Left lung (tissue), 10 donors: ENCODE results near the gene SERPIND1. TPM values are rescaled to one million over a fixed set of nuclear protein-coding genes. Genes with fewer than 3 reads are reported as not detected.

Experiments used
- ATAC-seq: fragments of 200-7000 bp; cut with Tn5 transposase; one replicate; pipeline ENCODE4 v1.9.1; 2020; ENCODE audit warnings: moderate library complexity
- DNase-seq, 4 donors: peaks; one replicate each; pipeline ENCODE4 v3.0.0-alpha.2; 2013 to 2020
- H3K27ac ChIP-seq, 2 donors: fragments of 200-600 bp; sonication (generic) in 1 of 2; one replicate each; pipeline versions ENCODE4 v1.5.0 to v1.8.0; 2020 to 2021
- H3K27me3 ChIP-seq, 2 donors: fragments of 200-600 bp; sonication (generic) in 1 of 2; one replicate each; pipeline versions ENCODE4 v1.5.0 to v1.8.0; 2020 to 2021
- H3K36me3 ChIP-seq, 2 donors: fragments of 200-600 bp; sonication (generic) in 1 of 2; one replicate each; pipeline versions ENCODE4 v1.5.0 to v1.8.0; 2020 to 2021
- H3K4me1 ChIP-seq, 2 donors: fragments of 200-600 bp; one replicate each; pipeline ENCODE4 v1.8.0; 2021
- H3K4me3 ChIP-seq, 2 donors: fragments of 200-600 bp; sonication (generic) in 1 of 2; one replicate each; pipeline versions ENCODE4 v1.5.0 to v1.8.0; 2020 to 2021; ENCODE audit warnings: mild to moderate bottlenecking in 1 of 2
- H3K9me3 ChIP-seq, 2 donors: fragments of 200-600 bp; sonication (generic) in 1 of 2; one replicate each; pipeline versions ENCODE4 v1.5.0 to v1.8.0; 2020 to 2021
- intact Hi-C, 2 donors: fragments of 100-400 bp; cut with DNase I; formaldehyde crosslinking; loops; one replicate each; pipeline versions ENCODE4 v1.11.2 to v1.14.2; 2022
- polyA plus RNA-seq, 6 donors: library from polyadenylated mRNA; unstranded; fragments of 120-200 nt; gene quantifications; one replicate each; pipeline ENCODE4 v1.2.1, GENCODE V29; 2013; ENCODE audit not compliant: insufficient read length in 6 of 6
- total RNA-seq, 2 donors: library from RNA; stranded (reverse); fragmentation: NEBNext Ultra II Directional; extraction: Animal tissue kit (Norgen Biotek cat#: 25700); gene quantifications; one replicate each; pipeline ENCODE4 v1.2.1, GENCODE V29; 2021
- TF ChIP-seq, protein P1 (sequence below), 2 donors: fragments of 200-600 bp; sonication (generic) in 1 of 2; IDR thresholded peaks; one replicate each; pipeline versions ENCODE4 v1.5.0 to v1.8.0; 2021; ENCODE audit warnings: antibody characterized with exemption in 2 of 2
- donor health status: DM: no; HTN: yes; CAD: no.
- donor health status: DM: no; HTN: no; CAD: no.

Gene SERPIND1
- total and polyA plus RNA-seq, 8 donors = 0.13 to 3.5 (median 0.40) TPM; not detected in 1

DNA sequence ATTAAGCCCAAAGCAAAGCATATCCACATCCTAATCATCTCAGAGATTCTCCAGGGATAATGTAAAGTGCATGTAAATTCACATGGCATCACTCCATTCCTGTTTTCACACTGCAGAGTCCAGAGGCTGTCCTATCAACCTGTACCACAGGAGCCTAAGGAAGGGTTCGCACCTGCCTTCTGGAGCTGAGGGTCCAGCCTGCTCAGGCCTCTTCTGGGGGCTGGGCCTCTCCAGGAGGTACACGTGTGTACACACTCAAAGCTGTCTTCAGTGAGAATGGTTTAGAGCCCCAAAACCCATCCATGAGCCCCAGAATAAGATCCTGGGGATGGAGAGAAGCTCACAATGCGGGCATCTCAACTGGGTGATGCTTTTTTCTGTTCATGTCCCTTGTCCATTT, 60.8 kb downstream of the SERPIND1 start:
- Histone ChIP-seq H3K9me3 (no peaks in the 10 kb centered on the region), H3K36me3 (peaks cover 0 to 53% of the 10 kb centered on the region in 2 donors), H3K4me3 (no peak overlapping the region), H3K4me1 (peaks cover 0 to 7% of the 10 kb centered on the region in 2 donors), H3K27me3 (no peaks in the 10 kb centered on the region), H3K27ac (no peak overlapping the region)
- TF ChIP-seq, protein P1, sequence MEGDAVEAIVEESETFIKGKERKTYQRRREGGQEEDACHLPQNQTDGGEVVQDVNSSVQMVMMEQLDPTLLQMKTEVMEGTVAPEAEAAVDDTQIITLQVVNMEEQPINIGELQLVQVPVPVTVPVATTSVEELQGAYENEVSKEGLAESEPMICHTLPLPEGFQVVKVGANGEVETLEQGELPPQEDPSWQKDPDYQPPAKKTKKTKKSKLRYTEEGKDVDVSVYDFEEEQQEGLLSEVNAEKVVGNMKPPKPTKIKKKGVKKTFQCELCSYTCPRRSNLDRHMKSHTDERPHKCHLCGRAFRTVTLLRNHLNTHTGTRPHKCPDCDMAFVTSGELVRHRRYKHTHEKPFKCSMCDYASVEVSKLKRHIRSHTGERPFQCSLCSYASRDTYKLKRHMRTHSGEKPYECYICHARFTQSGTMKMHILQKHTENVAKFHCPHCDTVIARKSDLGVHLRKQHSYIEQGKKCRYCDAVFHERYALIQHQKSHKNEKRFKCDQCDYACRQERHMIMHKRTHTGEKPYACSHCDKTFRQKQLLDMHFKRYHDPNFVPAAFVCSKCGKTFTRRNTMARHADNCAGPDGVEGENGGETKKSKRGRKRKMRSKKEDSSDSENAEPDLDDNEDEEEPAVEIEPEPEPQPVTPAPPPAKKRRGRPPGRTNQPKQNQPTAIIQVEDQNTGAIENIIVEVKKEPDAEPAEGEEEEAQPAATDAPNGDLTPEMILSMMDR (IDR thresholded peaks at IDR 0.05) = no peak
- ATAC-seq = no peak
- intact Hi-C loops = no loop called here
- no peak for DNase-seq

Other genes with a start within 250 kb of the SERPIND1 start
- 100 to 1,000 TPM in 1 of 2 donors, 10 to 100 TPM in 1; 86.7 to 108 TPM for gene PI4KA, start 84.7 kb downstream of the SERPIND1 start, total RNA-seq
- gene PI4KA, start 84.7 kb downstream of the SERPIND1 start, polyA plus RNA-seq = 10 to 100 TPM; 60.5 to 80.7 (median 68.9) TPM
- 10 to 100 TPM; 26.7 to 28.7 TPM for gene SNAP29, start 84.9 kb downstream of the SERPIND1 start, total RNA-seq
- 10 to 100 TPM; 25.4 to 33.2 (median 30.4) TPM for gene SNAP29, start 84.9 kb downstream of the SERPIND1 start, polyA plus RNA-seq
- 10 to 100 TPM; 56.7 to 59.4 TPM for gene CRKL, start 143.3 kb downstream of the SERPIND1 start, total RNA-seq
- 10 to 100 TPM; 56.9 to 67.4 (median 65.8) TPM for gene CRKL, start 143.3 kb downstream of the SERPIND1 start, polyA plus RNA-seq
- gene AIFM3, start 193.1 kb downstream of the SERPIND1 start, total RNA-seq = 1 to 10 TPM; 6.0 to 6.5 TPM
- 1 to 10 TPM in 3 of 6 donors, under 1 TPM in 3; 0.49 to 1.4 (median 0.83) TPM for gene AIFM3, start 193.1 kb downstream of the SERPIND1 start, polyA plus RNA-seq
- 10 to 100 TPM; 60.0 to 71.9 TPM for gene LZTR1, start 208.2 kb downstream of the SERPIND1 start, total RNA-seq
- gene LZTR1, start 208.2 kb downstream of the SERPIND1 start, polyA plus RNA-seq = 10 to 100 TPM; 43.0 to 64.9 (median 56.2) TPM
- 10 to 100 TPM; 17.8 to 23.8 TPM for gene THAP7, start 228.0 kb downstream of the SERPIND1 start, total RNA-seq
- gene THAP7, start 228.0 kb downstream of the SERPIND1 start, polyA plus RNA-seq = 10 to 100 TPM; 14.7 to 26.3 (median 20.0) TPM
- gene P2RX6, start 241.1 kb downstream of the SERPIND1 start, total RNA-seq = 1 to 10 TPM in 1 of 2 donors, under 1 TPM in 1; 0.20 to 1.7 TPM
- 1 to 10 TPM; 1.1 to 2.4 (median 2.1) TPM for gene P2RX6, start 241.1 kb downstream of the SERPIND1 start, polyA plus RNA-seq